ENCODE data around the gene CDH4.

Gene CDH4

DNA sequence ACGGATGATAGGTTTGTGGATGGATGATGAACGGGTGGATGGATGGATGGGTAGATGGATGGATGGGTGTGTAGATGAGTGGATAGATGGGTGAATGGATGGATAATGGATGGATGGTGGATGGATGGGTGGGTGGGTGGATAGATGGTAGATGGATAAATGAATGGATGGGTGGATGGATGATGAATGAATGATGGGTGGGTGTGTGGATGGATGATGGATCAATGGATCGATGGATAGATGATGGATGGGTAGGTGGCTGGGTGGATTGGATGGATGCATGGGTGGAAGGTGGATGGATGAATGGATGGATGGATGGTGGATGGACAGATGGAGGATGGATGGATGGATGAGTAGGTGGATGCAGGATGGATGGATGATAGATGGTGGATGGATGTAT lies 419.5 kb downstream of the CDH4 start:
- DNase-seq (ENCODE audit: low spot score): no peak

DNA sequence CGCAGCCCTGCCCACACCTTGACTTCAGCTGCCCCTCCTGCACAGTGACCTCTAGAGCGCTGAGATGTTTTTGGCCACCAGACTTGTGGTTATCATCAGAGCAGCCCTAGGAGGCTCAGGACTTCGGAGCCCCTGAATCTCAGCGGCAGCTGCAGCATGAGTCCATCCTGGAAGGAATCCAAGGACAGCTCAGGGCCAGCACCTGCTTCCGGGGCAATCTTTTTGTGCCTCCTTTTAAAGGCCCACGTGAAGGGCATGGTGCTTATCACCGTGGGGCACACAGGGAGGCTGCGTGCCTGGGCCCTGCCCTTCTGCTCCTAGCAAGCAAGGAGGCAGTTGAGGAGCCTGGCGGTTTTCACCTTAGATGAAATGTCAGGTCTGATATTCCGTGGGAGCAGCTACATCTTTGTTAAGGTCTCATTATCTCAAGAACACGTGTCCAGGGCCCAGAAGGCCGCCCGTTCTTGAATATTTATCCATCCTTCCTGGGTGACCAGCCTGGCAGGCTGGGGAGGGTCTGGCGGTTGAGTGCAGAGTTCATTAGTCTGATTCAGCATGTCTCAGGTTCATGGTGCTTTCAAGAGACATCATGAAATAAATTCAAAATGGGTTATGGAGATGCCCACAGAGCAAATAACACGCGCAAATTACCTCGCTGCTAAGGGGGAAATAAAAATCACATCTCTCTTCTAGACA lies 421.2 kb downstream of the CDH4 start:
- DNase-seq (ENCODE audit: low spot score): no peak

DNA sequence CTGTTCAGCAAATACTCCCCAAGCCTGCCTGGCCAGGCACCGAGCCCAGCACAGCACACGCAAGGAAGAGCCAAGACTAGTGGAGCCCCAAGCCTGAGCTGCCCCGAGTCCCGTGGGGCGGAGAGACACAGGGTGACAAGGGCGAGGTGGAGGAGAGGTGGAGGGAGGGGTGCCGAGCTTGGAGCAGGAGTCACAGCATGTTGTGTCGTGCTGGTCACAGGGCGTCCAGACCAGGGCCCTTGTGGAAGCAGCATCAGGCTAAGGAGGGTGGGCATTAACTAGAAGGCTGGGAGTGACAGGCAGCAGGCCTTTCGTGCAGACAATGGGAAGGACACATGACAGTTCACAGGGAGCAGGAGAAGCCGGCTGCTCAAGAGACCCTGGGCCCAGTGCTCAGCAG lies 422.1 kb downstream of the CDH4 start:
- DNase-seq (ENCODE audit: low spot score): no peak

GRCh38 chr20:61674688-61675087 lies 422.6 kb downstream of the CDH4 start:
- no peak for DNase-seq (ENCODE audit: low spot score)

- no peak for DNase-seq (ENCODE audit: low spot score)
Observed at GRCh38 chr20:61677928-61678327, 425.9 kb downstream of the CDH4 start.

- DNase-seq (ENCODE audit: low spot score): no peak
Observed at GRCh38 chr20:61678437-61678836, 426.4 kb downstream of the CDH4 start.

- no peak for DNase-seq (ENCODE audit: low spot score)
Observed at GRCh38 chr20:61679473-61679872, 427.4 kb downstream of the CDH4 start.

GRCh38 chr20:61680096-61680495 lies 428.0 kb downstream of the CDH4 start:
- no peak for DNase-seq (ENCODE audit: low spot score)

DNA sequence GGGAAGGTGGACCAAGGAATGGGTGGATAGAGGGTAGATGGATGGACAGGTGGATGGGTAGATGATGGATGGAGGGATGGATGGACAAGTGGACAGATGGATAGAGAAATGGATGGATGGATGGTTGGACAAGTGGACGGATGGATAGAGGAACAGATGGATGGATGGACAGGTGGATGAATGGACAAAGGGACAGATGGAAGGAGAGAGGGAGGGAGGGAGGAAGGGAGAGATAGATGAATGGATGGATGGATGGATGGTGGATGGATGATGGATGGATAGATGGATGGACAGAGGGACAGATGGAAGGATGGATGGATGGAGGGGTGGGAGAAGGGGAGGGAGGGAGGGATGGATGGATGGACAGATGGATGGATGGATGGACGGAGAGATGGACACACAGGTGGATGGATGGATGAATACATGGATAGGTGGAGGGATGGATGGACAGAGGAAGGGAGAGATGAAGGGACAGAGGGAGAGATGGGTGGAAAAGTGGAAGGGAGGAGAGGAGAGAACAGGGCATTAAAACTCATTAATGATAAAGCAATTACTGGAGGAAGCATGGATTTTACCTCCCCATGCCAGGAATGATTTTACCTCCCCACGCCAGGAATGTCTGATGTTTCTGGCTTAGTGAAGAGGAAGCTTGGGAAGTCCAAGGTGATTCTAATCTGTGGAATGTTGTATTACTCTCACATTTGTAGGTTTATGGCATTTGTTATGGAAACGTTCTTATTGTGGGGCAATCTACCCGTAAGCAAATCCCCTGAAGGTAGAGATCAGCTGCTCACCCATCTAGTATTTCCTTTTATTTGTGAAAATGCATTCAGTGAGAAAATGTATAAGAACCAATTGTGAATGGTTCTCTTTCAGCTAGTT lies 430.3 kb downstream of the CDH4 start:
- no peak for DNase-seq (ENCODE audit: low spot score)

- no peak for DNase-seq (ENCODE audit: low spot score)
Observed at GRCh38 chr20:61682996-61683681, 431.1 kb downstream of the CDH4 start.

- no peak for DNase-seq (ENCODE audit: low spot score)
Observed at GRCh38 chr20:61683721-61684120, 431.7 kb downstream of the CDH4 start.

- DNase-seq (ENCODE audit: low spot score): no peak
Observed at GRCh38 chr20:61684136-61684535, 432.1 kb downstream of the CDH4 start.

DNA sequence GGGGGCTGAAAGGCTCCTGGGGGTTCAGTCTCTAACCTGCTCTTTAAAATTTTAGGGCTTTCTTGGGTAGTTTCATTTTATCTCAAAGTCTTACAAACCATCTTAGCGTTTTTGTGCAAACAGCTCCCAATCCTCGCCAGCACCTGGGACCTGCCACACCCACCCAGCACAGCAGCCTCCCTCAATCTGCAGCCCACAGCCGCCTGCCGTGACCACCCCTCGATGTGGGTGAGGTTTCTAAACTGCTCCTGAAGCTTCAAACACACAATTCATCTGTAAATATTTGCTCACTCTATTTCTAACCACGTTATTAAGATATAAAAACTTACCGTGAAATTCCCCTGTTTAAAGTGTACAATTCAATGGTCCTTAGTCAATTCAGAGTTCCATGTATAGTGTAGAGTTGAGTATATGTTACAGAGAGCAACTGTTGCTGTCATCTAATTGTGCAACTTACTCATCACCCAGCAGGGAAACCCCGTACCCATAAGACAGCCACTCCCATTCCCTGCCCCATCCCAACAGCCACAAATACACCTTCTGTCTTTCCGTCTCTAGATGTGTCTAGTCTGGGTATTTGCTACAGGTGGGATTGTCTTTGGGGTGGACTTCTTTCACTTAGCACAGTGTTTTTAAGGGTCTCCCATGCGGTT lies 432.6 kb downstream of the CDH4 start:
- DNase-seq (ENCODE audit: low spot score): no peak

DNA sequence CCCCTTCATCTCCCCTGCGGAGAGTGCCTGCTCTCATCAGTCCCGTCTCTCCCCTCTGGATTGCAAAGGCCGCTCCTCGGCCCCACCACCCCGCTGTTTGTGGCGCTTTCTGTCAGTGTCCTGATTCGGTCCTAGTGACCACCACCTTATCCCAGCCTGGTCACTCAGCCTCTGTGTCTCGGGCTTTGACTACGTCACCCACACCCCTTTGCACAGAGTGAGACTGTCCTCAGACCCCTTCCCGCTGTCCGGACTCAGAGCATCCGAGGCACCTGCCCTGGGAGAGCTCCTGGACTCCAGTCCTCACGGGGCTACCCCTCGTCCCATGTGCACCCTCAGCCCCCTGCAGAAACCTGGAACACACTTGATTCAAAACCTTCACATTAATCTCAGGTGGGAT lies 433.4 kb downstream of the CDH4 start:
- no peak for DNase-seq (ENCODE audit: low spot score)

- DNase-seq (ENCODE audit: low spot score): no peak
Observed at GRCh38 chr20:61686051-61686936, 434.2 kb downstream of the CDH4 start.

- no peak for DNase-seq (ENCODE audit: low spot score)
Observed at GRCh38 chr20:61688411-61688810, 436.4 kb downstream of the CDH4 start.

DNA sequence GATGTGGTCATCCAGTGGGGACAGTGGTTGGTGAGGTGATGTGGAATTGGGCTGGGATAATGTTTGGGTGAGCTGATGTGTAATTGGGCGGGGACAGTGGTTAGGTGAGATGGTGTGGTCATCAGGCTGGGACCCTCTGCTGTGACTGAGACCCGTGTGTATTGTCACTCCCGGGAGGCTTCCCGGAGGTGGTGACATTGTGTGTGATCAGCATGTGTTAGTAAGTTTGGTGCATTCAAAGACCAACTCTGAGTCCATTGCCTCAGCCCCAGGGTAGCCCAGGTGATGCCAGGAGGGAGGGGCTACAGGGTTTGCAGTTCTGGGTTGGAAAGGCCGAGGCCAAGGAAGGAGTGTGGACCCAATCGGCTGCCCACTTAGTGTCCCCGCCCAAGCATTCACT lies 438.1 kb downstream of the CDH4 start:
- DNase-seq (ENCODE audit: low spot score): no peak

- DNase-seq (ENCODE audit: low spot score): no peak
Observed at GRCh38 chr20:61690993-61691838, 439.2 kb downstream of the CDH4 start.

DNA sequence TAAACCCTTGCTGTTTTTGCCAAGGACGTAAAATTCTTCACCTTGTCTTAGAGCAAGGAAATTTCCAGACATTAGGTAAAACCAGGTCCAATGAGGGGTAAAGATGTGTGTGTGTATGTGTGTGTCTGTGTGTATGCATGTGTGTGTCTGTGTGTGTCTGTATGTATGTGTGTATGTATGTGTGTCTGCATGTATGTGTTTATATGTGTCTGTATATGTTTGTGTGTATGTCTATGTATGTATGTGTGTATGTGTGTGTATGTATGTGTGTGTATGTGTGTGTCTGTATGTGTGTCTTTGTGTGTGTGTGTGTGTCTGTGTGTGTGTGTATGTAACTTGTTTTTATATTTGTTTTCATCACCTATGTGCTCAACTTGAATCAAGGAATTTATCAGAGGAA lies 439.9 kb downstream of the CDH4 start:
- DNase-seq (ENCODE audit: low spot score): no peak

DNA sequence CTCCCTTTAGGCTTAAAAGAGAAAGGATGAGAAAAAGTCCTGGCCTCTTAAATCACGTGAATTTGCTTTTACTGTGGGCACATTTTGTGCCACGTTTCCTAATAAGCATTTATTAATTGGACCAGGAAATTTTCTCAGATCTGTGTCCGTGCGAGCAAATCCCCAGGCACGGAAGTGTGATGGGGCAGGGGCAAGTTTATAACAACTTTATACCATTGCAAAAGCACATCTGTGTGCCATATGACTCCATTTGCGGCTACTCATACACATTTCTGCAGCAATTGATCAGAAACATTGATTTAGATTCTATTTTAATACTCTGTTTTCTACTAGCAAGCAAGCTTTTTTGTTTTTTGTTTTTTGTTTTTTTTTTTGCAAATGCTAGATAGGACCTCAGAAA lies 440.4 kb downstream of the CDH4 start:
- DNase-seq (ENCODE audit: low spot score): no peak
